Activated CD8-positive, alpha-beta T cell treated with anti-CD3 and anti-CD28 coated beads for 36 hours (primary cell): Measurements from ENCODE around the gene PRDM2. TPM values are rescaled to one million over a fixed set of nuclear protein-coding genes. Genes with fewer than 3 reads are reported as not detected.

Experiments used
- ATAC-seq: fragments of 200-7000 bp; cut with Tn5 transposase; one replicate; pipeline ENCODE4 v1.10.0; 2021; ENCODE audit warnings: mild to moderate bottlenecking, moderate library complexity
- CTCF ChIA-PET: fragments of 350-600 bp; sonication (Branson Sonifier 250); formaldehyde crosslinking; loops from one replicate; lab custom pipeline; 2021; ENCODE audit warnings: antibody characterized with exemption; lab: Charles Lee
- POLR2A ChIA-PET: fragments of 350-600 bp; sonication (Branson Sonifier 250); formaldehyde crosslinking; loops from one replicate; lab custom pipeline; 2021; ENCODE audit warnings: antibody characterized with exemption; lab: Charles Lee
- DNase-seq: peaks from one replicate; pipeline ENCODE4 v3.0.0-alpha.2; 2020
- H3K27ac Mint-ChIP-seq: one replicate; pipeline ENCODE4 v1.8.0; 2021; ENCODE audit warnings: mild to moderate bottlenecking, mixed read lengths
- H3K27me3 Mint-ChIP-seq: one replicate; pipeline ENCODE4 v1.8.0; 2021; ENCODE audit warnings: mixed read lengths
- H3K36me3 Mint-ChIP-seq: one replicate; pipeline ENCODE4 v1.8.0; 2021; ENCODE audit warnings: low read depth, mixed read lengths
- H3K4me1 Mint-ChIP-seq: one replicate; pipeline ENCODE4 v1.8.0; 2021; ENCODE audit warnings: low read depth, mixed read lengths
- H3K4me3 Mint-ChIP-seq: one replicate; pipeline ENCODE4 v1.8.0; 2021; ENCODE audit warnings: mild to moderate bottlenecking, moderate library complexity, mixed read lengths
- H3K9me3 Mint-ChIP-seq: one replicate; pipeline ENCODE4 v1.8.0; 2021; ENCODE audit warnings: mixed read lengths
- intact Hi-C: fragments of 100-400 bp; cut with micrococcal nuclease; formaldehyde crosslinking; loops from one replicate; pipeline ENCODE4 v1.10.0; 2022
- total RNA-seq, 2 experiments: library from RNA; stranded (reverse); gene quantifications; one replicate each; pipeline ENCODE4 v1.2.3, GENCODE V29; 2021
- TF ChIP-seq, protein P1 (sequence below): fragments of 200-600 bp; IDR thresholded peaks from one replicate; pipeline ENCODE4 v1.8.0; 2022; ENCODE audit warnings: antibody characterized with exemption, mild to moderate bottlenecking

PRDM2 gene
- total RNA-seq, 2 experiments from 2014 or later, result 41.2 to 43.6 TPM

DNA sequence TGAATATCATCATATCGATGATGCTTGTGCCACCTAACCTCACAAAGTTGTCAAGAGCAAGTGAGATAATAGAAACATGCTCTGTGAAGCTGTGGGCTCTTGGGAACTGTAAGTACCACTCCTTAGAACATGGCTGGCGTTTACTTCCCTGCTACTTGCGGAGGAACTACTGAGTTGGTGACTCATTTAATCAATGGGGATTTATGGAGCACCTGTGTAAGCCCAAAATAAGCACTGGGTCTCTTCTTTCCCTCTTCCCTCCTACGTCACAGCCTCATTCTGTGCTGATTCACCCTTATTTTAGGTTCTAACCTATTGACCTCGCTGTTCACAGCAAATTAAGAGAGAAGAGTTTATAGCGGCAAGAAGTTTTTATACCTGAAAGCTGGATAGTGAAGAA, 52.9 kb downstream of the PRDM2 start:
- ATAC-seq, result no peak
- H3K9me3 Mint-ChIP-seq, result no peaks in the 10 kb centered on the region
- no peak overlapping the region for H3K4me3 Mint-ChIP-seq
- H3K27ac Mint-ChIP-seq, result peak overlapping the region; percentile 17
- ChIA-PET CTCF (interaction anchor here (1.1 kb wide), 1 partner anchor 27 kb away, joined by 3 read pairs; no protein-coding TSS in a partner anchor), POLR2A (interaction anchor here (1.1 to 2.1 kb wide), 4 partner anchors 9 to 53 kb away, joined by 3 to 9 read pairs (median 4); partner anchors contain the start of gene PRDM2)
- TF ChIP-seq, protein P1, sequence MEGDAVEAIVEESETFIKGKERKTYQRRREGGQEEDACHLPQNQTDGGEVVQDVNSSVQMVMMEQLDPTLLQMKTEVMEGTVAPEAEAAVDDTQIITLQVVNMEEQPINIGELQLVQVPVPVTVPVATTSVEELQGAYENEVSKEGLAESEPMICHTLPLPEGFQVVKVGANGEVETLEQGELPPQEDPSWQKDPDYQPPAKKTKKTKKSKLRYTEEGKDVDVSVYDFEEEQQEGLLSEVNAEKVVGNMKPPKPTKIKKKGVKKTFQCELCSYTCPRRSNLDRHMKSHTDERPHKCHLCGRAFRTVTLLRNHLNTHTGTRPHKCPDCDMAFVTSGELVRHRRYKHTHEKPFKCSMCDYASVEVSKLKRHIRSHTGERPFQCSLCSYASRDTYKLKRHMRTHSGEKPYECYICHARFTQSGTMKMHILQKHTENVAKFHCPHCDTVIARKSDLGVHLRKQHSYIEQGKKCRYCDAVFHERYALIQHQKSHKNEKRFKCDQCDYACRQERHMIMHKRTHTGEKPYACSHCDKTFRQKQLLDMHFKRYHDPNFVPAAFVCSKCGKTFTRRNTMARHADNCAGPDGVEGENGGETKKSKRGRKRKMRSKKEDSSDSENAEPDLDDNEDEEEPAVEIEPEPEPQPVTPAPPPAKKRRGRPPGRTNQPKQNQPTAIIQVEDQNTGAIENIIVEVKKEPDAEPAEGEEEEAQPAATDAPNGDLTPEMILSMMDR, result no peak
- H3K27me3 Mint-ChIP-seq, result no peaks in the 10 kb centered on the region
- intact Hi-C loops, result loop anchor here (5.0 to 10.0 kb wide), 2 partner anchors 39 to 48 kb away; partner anchors contain the start of gene PRDM2
- DNase-seq, result no peak
- peaks cover 61% of the 10 kb centered on the region for H3K4me1 Mint-ChIP-seq
- H3K36me3 Mint-ChIP-seq, result peaks cover 47% of the 10 kb centered on the region

DNA sequence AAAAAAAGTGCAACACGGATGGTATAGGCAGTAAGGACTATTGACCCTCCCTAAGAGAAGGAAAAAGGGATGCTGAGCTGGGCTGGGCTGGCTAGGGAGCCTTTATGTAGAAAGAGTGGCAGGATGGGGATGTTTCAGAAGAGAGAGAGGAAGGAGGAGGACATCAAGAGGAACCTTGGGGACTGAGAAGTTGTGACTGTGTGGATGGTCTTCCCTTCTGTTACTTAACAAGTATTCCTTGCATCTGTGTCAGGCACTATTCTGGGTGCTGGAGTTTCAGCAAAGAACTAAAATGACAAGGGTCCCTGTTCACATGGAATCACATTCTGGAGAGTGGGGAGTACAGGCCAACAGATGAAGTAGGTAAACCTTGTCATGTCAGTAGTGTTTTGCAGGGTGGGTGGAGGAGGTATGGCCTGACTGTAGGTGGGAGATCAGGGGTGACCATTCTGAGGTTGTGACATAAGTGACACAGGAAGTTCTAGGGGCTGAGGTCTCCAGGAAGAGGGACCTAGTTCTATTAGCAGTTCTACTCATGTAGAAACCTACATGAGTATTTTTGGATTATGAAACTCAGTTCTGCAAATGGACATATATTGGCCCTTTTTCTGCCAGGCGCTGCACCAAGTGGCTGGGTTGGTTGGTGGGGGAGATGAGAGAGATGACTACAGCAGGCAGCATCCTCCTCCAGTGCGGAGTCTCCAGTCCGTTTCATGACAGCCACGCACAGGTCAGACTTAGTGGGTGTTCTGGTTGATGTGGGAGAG, 53.8 kb downstream of the PRDM2 start:
- H3K4me3 Mint-ChIP-seq, result no peak overlapping the region
- H3K27me3 Mint-ChIP-seq, result no peaks in the 10 kb centered on the region
- peaks cover 41% of the 10 kb centered on the region for H3K36me3 Mint-ChIP-seq
- ATAC-seq (no peak), DNase-seq (no peak)
- TF ChIP-seq, protein P1, result no peak
- peaks cover 57% of the 10 kb centered on the region for H3K4me1 Mint-ChIP-seq
- peak overlapping the region; percentile 70 for H3K27ac Mint-ChIP-seq
- H3K9me3 Mint-ChIP-seq, result no peaks in the 10 kb centered on the region
- CTCF ChIA-PET, result interaction anchor here (1.1 to 1.2 kb wide), 2 partner anchors 28 to 41 kb away, joined by 3 read pairs; no protein-coding TSS in a partner anchor
- POLR2A ChIA-PET, result interaction anchor here (0.7 to 1.8 kb wide), 5 partner anchors 8 to 42 kb away, joined by 3 to 4 read pairs (median 3); no protein-coding TSS in a partner anchor
- intact Hi-C loops, result loop anchor here (5.0 to 10.0 kb wide), 2 partner anchors 38 to 49 kb away; partner anchors contain the start of gene PRDM2

DNA sequence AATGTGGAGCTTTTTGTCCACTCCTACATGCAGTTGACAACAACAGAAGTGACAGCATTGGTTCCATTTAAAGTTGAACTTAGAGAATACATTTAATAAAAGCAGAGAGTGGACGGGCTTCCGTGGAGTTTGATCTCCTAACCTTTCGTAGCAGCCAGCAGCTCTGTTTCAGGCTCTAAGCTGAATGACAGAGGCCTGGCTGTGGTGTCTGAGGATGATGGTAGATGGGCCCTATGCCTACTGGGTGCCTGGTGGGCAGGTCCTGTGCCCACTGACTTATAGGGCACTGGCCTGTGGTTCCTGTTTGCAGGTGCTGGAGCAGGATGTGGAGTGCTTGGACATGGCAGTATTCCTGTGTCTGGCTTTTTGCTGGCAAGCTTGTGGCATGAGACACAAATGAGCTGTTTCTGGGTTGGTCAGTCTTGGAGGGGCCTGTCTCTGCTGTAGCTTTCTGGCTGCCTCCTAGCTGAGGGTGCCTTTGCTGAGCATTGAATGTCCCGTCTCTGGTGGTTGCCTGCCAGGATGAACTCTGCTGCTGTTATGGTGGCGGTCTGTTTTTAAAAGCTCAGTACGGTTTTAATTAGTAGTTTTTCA, 54.6 kb downstream of the PRDM2 start:
- H3K4me3 Mint-ChIP-seq, result no peak overlapping the region
- H3K27ac Mint-ChIP-seq, result peak overlapping the region; percentile 70
- ATAC-seq (no peak), DNase-seq (no peak)
- ChIA-PET POLR2A (interaction anchor here (0.7 to 1.8 kb wide), 2 partner anchors 24 to 41 kb away, joined by 3 read pairs; no protein-coding TSS in a partner anchor), CTCF (interaction anchor here (1.2 kb wide), 2 partner anchors 10 to 40 kb away, joined by 3 read pairs; no protein-coding TSS in a partner anchor)
- no peaks in the 10 kb centered on the region for H3K27me3 Mint-ChIP-seq
- intact Hi-C loops, result loop anchor here (5.0 to 10.0 kb wide), 2 partner anchors 38 to 50 kb away; partner anchors contain the start of gene PRDM2
- peaks cover 45% of the 10 kb centered on the region for H3K36me3 Mint-ChIP-seq
- no peaks in the 10 kb centered on the region for H3K9me3 Mint-ChIP-seq
- peaks cover 65% of the 10 kb centered on the region for H3K4me1 Mint-ChIP-seq
- TF ChIP-seq, protein P1, result no peak

DNA sequence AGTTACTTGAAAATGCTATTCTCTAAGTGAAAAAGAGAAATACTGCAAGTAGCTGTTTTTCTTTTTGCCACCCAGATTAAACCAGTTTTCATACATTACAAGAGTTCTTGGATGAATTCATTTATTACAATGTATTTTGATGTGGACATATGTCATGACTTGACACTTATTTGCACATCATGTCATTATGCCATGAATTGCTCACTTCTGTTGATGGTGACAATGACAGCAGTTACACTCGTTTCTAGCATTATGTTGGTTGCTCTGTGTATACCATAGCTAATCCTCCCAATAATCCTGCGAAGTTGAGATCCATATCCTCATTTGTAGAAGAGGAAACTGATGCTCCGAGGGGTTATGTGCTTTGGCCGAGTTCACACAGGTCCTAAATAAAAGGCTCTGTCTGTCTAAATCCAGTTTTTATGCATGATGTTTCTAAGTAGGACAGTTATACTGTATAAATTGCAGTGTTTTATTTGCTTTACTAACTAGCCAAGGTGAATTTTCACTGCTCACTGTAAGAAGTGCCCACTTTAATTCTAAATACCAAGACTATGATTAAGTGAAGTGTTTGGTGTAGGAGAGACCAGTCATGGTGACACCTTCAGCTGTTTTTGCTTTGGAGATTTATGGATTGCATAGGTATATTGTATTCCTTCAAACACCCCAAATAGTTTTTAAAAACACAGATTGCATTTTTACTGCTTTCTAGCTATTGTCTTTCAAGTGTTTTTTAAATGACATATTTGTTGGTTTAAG, 56.7 kb downstream of the PRDM2 start:
- CTCF ChIA-PET, result interaction anchor here (0.7 to 1.6 kb wide), 6 partner anchors 15 to 202 kb away, joined by 3 to 6 read pairs (median 3); no protein-coding TSS in a partner anchor
- DNase-seq (no peak), ATAC-seq (no peak)
- no peaks in the 10 kb centered on the region for H3K9me3 Mint-ChIP-seq
- no peak overlapping the region for H3K4me3 Mint-ChIP-seq
- peaks cover 78% of the 10 kb centered on the region for H3K4me1 Mint-ChIP-seq
- TF ChIP-seq, protein P1, result no peak
- intact Hi-C loops, result loop anchor here (10.0 kb wide), 1 partner anchor 52 kb away; the partner anchor contains the start of gene PRDM2
- POLR2A ChIA-PET, result interaction anchor here (0.6 to 1.9 kb wide), 4 partner anchors 7 to 32 kb away, joined by 3 to 5 read pairs (median 3); no protein-coding TSS in a partner anchor
- peaks cover 46% of the 10 kb centered on the region for H3K36me3 Mint-ChIP-seq
- H3K27ac Mint-ChIP-seq, result peak overlapping the region; percentile 9
- no peaks in the 10 kb centered on the region for H3K27me3 Mint-ChIP-seq
